Airway epithelial cell (primary cell): ENCODE data around the gene UGT2A3. TPM values are rescaled to one million over a fixed set of nuclear protein-coding genes. Genes with fewer than 3 reads are reported as not detected.

ENCODE experiments used
- total RNA-seq: library from RNA; depleted of rRNA; stranded (reverse); fragments of >200 nt; gene quantifications from 2 replicates; pipeline ENCODE4 v1.2.3, GENCODE V29; 2015

Gene UGT2A3
- total RNA-seq, result not detected in 2 replicates

GRCh38 chr4:68951078-68951805, at the start of gene UGT2A3:
Gene UGT2A3 (minus strand): TSS chr4:68951804. CDS start chr4:68951760, 44 bp downstream.

Other genes with a start within 250 kb of the UGT2A3 start
- gene UGT2B10, start 135.8 kb downstream of the UGT2A3 start, total RNA-seq, result not detected in 2 replicates
- gene UGT2B7, start 144.7 kb upstream of the UGT2A3 start, total RNA-seq, result 0.78 and 2.7 TPM in 2 replicates